Fibroblast of mammary gland (primary cell): ENCODE data around the gene MESD.

ENCODE experiments used
- DNase-seq: peaks from one replicate; pipeline ENCODE4 v3.0.0-alpha.2; 2010; ENCODE audit warnings: low read depth
- H3K4me3 ChIP-seq: 2 replicates; pipeline ENCODE4 v1.5.1; 2011; ENCODE audit warnings: low read depth, mild to moderate bottlenecking, low read length, moderate library complexity; ENCODE audit not compliant: control insufficient read depth
- CTCF ChIP-seq: conservative IDR thresholded peaks from 2 replicates; pipeline ENCODE4 v1.5.1; 2011; ENCODE audit warnings: low read depth, low read length, inconsistent platforms; ENCODE audit not compliant: control insufficient read depth, insufficient read depth

MESD gene

GRCh38 chr15:80929225-80929624 is 60.4 kb downstream of the MESD start:
- no peak for TF ChIP-seq CTCF
- H3K4me3 ChIP-seq: no peak overlapping the region
- DNase-seq: peak; percentile 84

GRCh38 chr15:80926126-80926525 is 63.5 kb downstream of the MESD start:
- no peak overlapping the region for H3K4me3 ChIP-seq
- TF ChIP-seq CTCF: no peak
- DNase-seq: no peak

GRCh38 chr15:80925597-80926059 is 64.0 kb downstream of the MESD start:
- DNase-seq: no peak
- no peak for TF ChIP-seq CTCF
- H3K4me3 ChIP-seq: no peak overlapping the region

- DNase-seq: no peak
- H3K4me3 ChIP-seq: no peak overlapping the region
- no peak for TF ChIP-seq CTCF
These were observed 65.3 kb downstream of the MESD start for GRCh38 chr15:80924278-80924677.

DNA sequence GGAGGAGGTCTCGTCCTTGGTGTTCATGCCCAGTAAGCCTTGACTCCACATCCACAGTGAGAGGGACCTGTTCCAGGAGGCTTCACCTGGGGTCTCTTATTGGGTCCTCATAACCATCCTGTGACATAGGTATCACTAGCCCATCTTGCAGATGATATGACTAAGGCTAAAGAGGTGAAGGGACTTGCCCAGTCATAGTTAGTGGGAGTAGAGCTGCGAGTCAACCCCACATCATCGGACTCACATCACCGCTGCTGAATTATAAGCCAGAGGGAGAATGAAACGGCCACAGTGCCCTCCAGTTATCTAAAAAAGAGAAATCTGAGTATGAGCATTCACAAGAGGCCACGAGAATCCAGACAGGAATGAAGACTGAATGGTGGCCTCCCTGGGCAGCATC is 66.0 kb downstream of the MESD start:
- H3K4me3 ChIP-seq: no peak overlapping the region
- TF ChIP-seq CTCF: no peak
- DNase-seq: peak; percentile 33

DNA sequence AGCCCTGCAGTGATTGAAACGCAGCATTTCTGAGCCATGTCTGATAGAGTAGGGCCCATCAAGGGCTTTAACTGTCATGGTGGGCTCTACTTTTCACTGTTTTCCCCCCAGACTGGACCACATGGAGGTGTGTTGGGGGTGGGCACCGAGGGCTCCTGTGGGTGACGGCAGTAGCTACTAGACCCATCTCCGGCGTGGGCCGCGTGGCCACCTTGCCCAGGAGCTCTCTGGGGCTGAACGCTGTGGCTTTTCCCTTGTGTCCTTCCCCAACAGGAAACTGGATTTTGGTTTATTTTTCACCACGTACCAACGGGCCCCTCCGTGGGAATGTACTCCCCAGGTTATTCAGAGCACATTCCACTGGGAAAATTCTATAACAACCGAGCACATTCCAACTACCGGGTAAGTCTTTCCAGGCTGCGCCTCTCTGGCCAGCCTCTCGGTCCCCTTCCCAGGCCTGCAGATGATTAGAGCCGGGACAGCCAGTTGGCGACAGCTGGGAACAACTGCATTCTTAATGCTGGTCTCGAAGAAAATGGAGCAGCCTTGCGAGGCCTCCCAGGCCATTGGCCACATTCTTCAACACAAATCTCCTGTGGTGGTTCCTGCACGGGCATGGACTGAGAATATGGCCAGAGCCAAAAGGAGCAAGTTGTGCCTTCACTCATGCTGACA is 67.7 kb downstream of the MESD start:
- H3K4me3 ChIP-seq: no peak overlapping the region
- TF ChIP-seq CTCF: no peak

More for the DNA sequence above, 67.7 kb downstream of the MESD start:
- no peak for DNase-seq
